ENCODE data around the gene FKBP11. TPM values are rescaled to one million over a fixed set of nuclear protein-coding genes. Genes with fewer than 3 reads are reported as not detected.
A peak's percentile ranks its signal among the peaks of the same experiment; 100 is the strongest.
"Not testable (repeated sequence)": the region's sequence is repeated elsewhere in the genome, so short reads cannot be mapped to it uniquely, and the experiment has no call there.

Gene FKBP11
- total RNA-seq, 2 donors from 2014 or later: 12.1 to 33.1 TPM

DNA sequence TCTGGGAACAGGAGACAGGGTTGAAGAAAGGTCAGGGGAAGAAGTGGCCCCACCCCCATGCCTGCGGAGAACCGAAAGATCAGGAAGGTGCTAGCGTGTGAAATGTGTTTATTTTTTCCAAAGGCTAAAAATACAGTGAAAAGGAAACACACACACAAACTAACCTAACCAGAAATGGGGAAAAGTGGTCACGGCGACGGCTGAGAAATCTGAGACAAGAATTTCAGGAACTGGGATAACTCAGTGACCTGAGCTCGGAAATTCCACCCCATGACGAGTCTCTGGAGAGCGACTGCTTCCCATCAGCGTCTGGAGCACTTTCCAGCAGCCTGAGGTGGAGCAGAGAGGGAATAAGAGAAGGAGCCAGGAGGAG lies 43.0 kb downstream of the FKBP11 start:
- no peak overlapping the region for H3K4me3 ChIP-seq
- H3K27me3 ChIP-seq (replicated peaks; ENCODE audit: insufficient read depth): no peaks in the 10 kb centered on the region
- intact Hi-C loops (cut with DNase I): no loop called here
- no peaks in the 10 kb centered on the region for H3K4me1 ChIP-seq (replicated peaks)
- WGBS: 9% methylated on average over 10 of the region's 10 CpGs
- peak overlapping the region in 1 of 2 donors; percentile 51 for H3K27ac ChIP-seq
- no peaks in the 10 kb centered on the region for H3K36me3 ChIP-seq
- TF ChIP-seq POLR2A (IDR thresholded peaks at IDR 0.05) (no peak), POLR2AphosphoS5 (IDR thresholded peaks at IDR 0.05) (no peak)
- TF ChIP-seq, protein P1, sequence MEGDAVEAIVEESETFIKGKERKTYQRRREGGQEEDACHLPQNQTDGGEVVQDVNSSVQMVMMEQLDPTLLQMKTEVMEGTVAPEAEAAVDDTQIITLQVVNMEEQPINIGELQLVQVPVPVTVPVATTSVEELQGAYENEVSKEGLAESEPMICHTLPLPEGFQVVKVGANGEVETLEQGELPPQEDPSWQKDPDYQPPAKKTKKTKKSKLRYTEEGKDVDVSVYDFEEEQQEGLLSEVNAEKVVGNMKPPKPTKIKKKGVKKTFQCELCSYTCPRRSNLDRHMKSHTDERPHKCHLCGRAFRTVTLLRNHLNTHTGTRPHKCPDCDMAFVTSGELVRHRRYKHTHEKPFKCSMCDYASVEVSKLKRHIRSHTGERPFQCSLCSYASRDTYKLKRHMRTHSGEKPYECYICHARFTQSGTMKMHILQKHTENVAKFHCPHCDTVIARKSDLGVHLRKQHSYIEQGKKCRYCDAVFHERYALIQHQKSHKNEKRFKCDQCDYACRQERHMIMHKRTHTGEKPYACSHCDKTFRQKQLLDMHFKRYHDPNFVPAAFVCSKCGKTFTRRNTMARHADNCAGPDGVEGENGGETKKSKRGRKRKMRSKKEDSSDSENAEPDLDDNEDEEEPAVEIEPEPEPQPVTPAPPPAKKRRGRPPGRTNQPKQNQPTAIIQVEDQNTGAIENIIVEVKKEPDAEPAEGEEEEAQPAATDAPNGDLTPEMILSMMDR (IDR thresholded peaks at IDR 0.05): no peak
- H3K9me3 ChIP-seq: no peaks in the 10 kb centered on the region
- no peak for DNase-seq (ENCODE audit: low spot score)

DNA sequence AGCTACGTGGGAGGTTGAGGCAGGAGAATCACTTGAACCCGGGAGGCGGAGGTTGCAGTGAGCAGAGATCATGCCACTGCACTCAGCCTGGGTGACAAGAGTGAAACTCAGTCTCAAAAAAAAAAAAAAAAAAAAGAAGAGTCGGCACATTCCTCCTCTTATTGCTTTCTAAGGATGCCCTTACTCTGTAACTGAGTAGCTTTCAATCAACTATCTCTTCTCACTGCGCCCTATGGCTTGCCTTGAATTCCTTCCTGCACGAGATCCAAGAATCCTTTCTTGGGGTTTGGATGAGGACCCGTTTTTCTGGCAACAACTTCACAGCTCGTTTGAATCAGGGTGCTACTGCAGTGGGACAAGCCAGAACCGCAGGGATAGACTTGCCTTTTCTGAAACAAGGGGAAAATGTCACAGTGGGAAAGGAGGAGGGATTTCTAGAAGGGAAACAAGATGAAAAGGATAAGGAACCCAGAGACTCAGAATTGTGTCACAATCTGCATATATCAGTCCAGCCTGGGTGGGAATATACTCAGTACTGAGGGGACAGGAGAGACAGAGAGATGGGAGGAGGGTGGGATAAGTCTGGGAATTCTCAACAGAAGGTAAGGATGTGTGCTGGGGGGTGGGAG lies 43.5 kb downstream of the FKBP11 start:
- no peak for TF ChIP-seq POLR2A (IDR thresholded peaks at IDR 0.05)
- TF ChIP-seq, protein P1 (IDR thresholded peaks at IDR 0.05): no peak
- TF ChIP-seq POLR2AphosphoS5 (IDR thresholded peaks at IDR 0.05): no peak
- Histone ChIP-seq H3K9me3 (no peaks in the 10 kb centered on the region), H3K27ac (no peak overlapping the region), H3K27me3 (replicated peaks; ENCODE audit: insufficient read depth) (no peaks in the 10 kb centered on the region), H3K36me3 (no peaks in the 10 kb centered on the region), H3K4me3 (no peak overlapping the region), H3K4me1 (replicated peaks) (no peaks in the 10 kb centered on the region)
- 36% methylated on average over 9 of the region's 9 CpGs for WGBS
- intact Hi-C loops (cut with DNase I): no loop called here
- DNase-seq (ENCODE audit: low spot score): no peak

DNA sequence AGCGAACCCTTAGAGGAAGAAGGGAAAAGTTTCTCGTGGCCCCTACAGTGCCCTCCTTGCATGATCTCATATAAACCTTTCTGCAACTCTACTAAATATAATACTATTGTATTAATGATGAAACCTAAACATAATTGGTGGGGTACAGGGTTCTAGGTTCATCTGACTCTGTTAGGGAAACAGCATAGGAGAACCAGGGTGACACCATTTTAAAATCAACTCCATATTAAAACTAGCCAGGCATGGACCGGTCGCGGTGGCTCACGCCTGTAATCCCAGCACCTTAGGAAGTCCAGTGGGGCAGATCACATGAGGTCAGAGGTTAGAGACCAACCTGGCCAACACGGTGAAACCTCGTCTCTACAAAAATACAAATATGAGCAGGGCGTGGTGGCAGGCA lies 44.6 kb downstream of the FKBP11 start:
- Histone ChIP-seq H3K27ac (no peak overlapping the region), H3K4me3 (no peak overlapping the region), H3K9me3 (no peaks in the 10 kb centered on the region), H3K4me1 (replicated peaks) (no peaks in the 10 kb centered on the region), H3K27me3 (replicated peaks; ENCODE audit: insufficient read depth) (no peaks in the 10 kb centered on the region), H3K36me3 (no peaks in the 10 kb centered on the region)
- no peak for TF ChIP-seq POLR2AphosphoS5 (IDR thresholded peaks at IDR 0.05)
- TF ChIP-seq, protein P1 (IDR thresholded peaks at IDR 0.05): no peak
- no peak for TF ChIP-seq POLR2A (IDR thresholded peaks at IDR 0.05)
- intact Hi-C loops (cut with DNase I): no loop called here
- no peak for DNase-seq (ENCODE audit: low spot score)
- 90% methylated on average over 9 of the region's 9 CpGs for WGBS

DNA sequence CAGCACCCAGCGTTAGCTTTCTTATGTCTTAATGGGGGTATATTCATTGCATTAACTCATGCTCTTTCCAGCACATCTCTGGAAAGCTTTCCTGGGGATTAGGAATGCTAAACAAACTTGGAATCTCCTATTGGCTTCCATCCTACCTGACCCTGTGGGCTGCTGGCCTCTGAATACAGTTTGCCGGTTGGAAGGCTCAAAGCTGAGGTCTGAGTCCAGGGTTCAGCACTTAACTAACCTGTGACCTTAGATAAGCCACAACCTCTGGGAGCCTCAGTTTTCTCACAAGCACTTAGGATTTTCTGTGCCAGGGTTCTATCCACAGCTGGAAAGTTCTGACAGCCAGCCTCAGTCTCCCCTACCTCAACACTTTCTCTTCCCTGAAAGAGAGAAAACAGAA lies 46.7 kb downstream of the FKBP11 start:
- Histone ChIP-seq H3K36me3 (no peaks in the 10 kb centered on the region), H3K27ac (no peak overlapping the region), H3K4me3 (no peak overlapping the region), H3K4me1 (replicated peaks) (no peaks in the 10 kb centered on the region), H3K9me3 (no peaks in the 10 kb centered on the region), H3K27me3 (replicated peaks; ENCODE audit: insufficient read depth) (no peaks in the 10 kb centered on the region)
- intact Hi-C loops (cut with DNase I): no loop called here
- 92% methylated on average over 2 of the region's 2 CpGs for WGBS
- TF ChIP-seq, protein P1 (IDR thresholded peaks at IDR 0.05): no peak
- no peak for TF ChIP-seq POLR2AphosphoS5 (IDR thresholded peaks at IDR 0.05)
- TF ChIP-seq POLR2A (IDR thresholded peaks at IDR 0.05): no peak
- DNase-seq (ENCODE audit: low spot score): no peak

DNA sequence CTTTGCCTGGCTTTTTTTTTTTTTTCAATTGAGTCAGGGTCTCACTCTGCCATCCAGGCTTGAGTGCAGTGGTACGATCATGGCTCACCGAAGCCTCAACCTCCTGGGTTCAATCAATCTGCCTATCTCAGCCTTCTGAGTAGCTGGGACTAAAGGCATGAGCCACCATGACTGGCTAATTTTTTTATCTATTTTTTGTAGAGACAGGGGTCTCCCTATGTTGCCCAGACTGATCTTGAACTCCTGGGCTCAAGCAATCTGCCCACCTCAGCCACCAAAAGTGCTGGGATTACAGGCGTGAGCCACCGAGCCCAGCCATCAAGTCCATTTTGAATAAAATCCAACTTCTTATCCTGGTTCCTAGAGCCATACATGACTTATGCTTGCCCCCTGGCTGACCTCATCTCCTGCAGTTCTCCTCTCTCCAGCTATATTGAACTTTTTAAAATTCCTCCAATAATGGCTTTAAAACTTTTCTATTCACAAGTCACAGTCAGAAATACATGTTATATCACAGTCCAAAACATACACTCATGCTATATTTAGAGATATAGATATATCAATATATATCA lies 49.3 kb downstream of the FKBP11 start:
- WGBS: 67% methylated on average over 4 of the region's 4 CpGs
- no peak overlapping the region for H3K27ac ChIP-seq
- H3K9me3 ChIP-seq: no peaks in the 10 kb centered on the region
- no peaks in the 10 kb centered on the region for H3K27me3 ChIP-seq (replicated peaks; ENCODE audit: insufficient read depth)
- DNase-seq (ENCODE audit: low spot score): no peak
- no peak for TF ChIP-seq POLR2A (IDR thresholded peaks at IDR 0.05)
- TF ChIP-seq, protein P1 (IDR thresholded peaks at IDR 0.05): no peak
- no peak for TF ChIP-seq POLR2AphosphoS5 (IDR thresholded peaks at IDR 0.05)
- intact Hi-C loops (cut with DNase I): no loop called here
- H3K36me3 ChIP-seq: no peaks in the 10 kb centered on the region
- no peak overlapping the region for H3K4me3 ChIP-seq
- H3K4me1 ChIP-seq (replicated peaks): no peaks in the 10 kb centered on the region

DNA sequence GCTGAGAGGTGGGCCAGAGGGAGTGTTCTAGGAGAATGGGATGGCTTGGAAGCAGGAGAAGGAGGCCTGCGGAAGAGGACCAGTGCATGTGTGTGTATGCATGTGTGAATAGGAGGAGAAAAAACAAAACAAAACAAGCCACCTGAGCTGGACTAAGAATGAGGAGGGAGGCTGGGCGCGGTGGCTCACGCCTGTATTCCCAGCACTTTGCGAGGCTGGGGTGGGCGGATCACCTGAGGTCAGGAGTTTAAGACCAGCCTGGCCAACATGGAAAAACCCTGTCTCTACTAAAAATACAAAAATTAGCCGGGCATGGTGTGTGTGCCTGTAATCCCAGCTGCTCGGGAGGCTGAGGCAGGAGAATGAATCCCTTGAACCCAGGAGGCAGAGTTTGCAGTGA lies 51.8 kb downstream of the FKBP11 start:
- DNase-seq (ENCODE audit: low spot score); H3K36me3 ChIP-seq; H3K27me3 ChIP-seq (replicated peaks; ENCODE audit: insufficient read depth); H3K4me1 ChIP-seq (replicated peaks); H3K9me3 ChIP-seq; H3K27ac ChIP-seq; intact Hi-C loops (cut with DNase I); H3K4me3 ChIP-seq: not testable (repeated sequence)
- 77% methylated on average over 8 of the region's 8 CpGs for WGBS

All from prostate gland (tissue), 2 donors.